Glomerular endothelial cell (primary cell): ENCODE measurements around the gene NUMB. TPM values are rescaled to one million over a fixed set of nuclear protein-coding genes. Genes with fewer than 3 reads are reported as not detected.

Source experiments
- DNase-seq: peaks from one replicate; pipeline ENCODE4 v3.0.0-alpha.2; 2011; ENCODE audit warnings: low read depth, low spot score; ENCODE audit errors: extremely low read depth
- total RNA-seq: library from RNA; depleted of rRNA; stranded (reverse); fragments of >200 nt; gene quantifications from 2 replicates; pipeline ENCODE4 v1.2.3, GENCODE V29; 2015

NUMB gene
- total RNA-seq, 1 donor from 2014 or later = 77.6 TPM

GRCh38 chr14:73466861-73467260 lies 8.5 kb upstream of the NUMB start:
- no peak for DNase-seq

- no peak for DNase-seq
These were observed 7.6 kb upstream of the NUMB start for GRCh38 chr14:73465823-73466532.

DNA sequence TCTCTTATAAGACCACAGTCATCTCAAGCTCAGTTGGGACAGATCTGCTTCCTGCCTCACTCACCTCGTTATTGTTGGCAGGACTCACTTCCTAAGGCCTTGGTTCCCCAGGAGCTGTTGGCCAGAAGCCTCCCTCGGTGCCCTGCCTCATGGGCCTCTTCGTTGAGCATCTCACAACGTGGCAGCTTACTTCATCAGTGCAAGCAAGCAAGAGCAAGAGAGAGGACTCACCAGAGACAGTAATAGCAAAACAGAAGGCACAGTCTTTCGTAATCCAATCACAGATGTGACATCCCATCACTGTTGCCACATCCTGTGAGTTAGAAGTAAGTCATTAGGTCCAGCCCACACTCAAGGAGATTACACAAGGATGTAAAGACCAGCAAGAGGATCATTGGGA lies 5.1 kb upstream of the NUMB start:
- DNase-seq = no peak

- no peak for DNase-seq
These were observed 4.5 kb upstream of the NUMB start for GRCh38 chr14:73462815-73463214.

GRCh38 chr14:73462048-73462715 lies 3.8 kb upstream of the NUMB start:
- DNase-seq = no peak

GRCh38 chr14:73461478-73462047 lies 3.2 kb upstream of the NUMB start:
- no peak for DNase-seq

GRCh38 chr14:73460691-73461127 lies 2.4 kb upstream of the NUMB start:
- DNase-seq = no peak

DNA sequence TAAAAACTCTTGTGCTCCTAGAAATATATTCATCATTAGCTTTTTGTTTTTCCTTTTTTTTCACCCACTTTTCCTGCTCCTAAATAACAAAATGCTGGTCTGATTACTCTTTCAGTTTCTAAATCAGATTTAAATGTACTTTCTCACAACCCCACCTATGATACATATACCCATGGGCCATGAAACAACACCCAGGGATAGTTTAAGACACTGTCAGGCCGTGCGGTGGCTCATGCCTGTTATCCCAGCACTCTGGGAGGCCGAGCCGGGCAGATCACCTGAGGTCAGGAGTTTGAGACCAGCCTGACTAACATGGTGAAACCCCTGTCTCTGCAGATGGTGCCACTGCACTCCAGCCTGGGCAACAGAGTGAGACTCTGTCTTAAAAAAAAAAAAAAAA lies 1.6 kb upstream of the NUMB start:
- DNase-seq = no peak

DNA sequence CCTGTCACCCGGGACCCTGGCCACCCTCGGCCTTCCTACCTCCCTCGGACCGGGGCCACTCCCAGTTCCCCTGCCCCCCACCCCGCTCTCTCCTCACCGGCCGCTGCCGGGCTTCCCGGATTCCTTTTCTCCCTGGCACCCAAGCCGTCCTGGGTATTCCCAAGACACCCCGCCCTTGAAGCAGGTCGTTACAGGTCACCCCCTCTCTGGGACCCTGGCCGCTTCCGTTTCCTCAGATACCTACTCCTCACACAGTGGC lies 493 bp downstream of the NUMB start:
- DNase-seq = no peak

GRCh38 chr14:73457041-73457923 lies 1.1 kb downstream of the NUMB start:
- DNase-seq = no peak

DNA sequence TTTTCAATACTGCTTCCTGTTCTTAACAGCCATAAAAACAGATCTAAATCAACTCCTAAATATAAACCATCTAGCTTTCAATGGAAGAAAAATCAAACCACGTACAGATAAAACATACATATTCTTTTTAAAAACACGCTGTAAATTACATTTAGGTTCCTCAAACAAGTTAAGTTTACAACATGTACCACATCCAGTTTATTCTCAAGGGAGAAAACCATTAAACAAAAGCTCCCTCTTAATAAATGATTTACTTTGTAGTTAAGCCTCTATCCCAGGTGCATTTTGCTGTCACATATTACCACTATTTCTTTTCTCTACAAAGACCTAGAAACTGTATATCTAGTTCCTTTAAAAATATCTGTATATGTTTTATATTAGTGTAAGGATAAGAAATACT lies 3.1 kb downstream of the NUMB start:
- no peak for DNase-seq

GRCh38 chr14:73452341-73453186 lies 5.8 kb downstream of the NUMB start:
- no peak for DNase-seq

GRCh38 chr14:73443758-73444157 lies 14.6 kb downstream of the NUMB start:
- DNase-seq = no peak

DNA sequence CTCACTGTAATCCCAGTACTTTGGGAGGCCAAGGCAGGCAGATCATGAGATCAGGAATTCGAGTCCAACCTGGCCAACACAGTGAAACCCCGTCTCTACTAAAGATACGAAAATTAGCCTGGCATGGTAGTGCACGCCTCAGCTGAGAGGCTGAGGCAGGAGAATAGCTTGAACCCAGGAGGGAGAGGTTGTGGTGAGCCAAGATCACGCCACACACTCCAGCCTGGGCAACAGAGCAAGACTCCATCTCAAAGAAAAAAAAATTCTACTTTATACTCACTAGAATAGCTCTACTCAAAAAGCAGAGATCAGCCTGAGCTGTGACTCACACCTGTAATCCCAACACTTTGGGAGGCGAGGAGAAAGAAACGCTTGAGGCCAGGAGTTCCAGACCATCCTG lies 17.1 kb downstream of the NUMB start:
- DNase-seq = no peak

DNA sequence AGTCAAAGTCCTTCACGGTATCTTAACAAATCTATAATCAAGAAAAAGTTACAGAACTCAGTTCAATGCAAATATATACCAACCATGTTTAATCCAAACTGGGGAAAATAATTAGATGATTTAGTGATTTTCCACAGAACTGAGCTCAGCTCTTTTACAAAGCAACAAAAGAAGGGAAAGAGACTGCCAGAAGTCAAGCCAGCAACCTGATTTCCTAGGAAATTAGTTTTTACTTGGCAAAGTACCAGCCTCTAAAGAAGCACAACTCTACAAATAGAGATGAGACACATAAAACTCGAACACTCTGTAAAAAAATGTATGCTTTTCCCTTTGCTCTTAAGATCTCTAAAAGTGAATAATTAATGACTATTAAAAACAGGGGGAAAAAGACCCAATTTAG lies 19.4 kb downstream of the NUMB start:
- DNase-seq = no peak

- no peak for DNase-seq
These were observed 21.1 kb downstream of the NUMB start for GRCh38 chr14:73437206-73437605.

GRCh38 chr14:73432124-73432523 lies 26.2 kb downstream of the NUMB start:
- no peak for DNase-seq

GRCh38 chr14:73428353-73428824 lies 30.0 kb downstream of the NUMB start:
- no peak for DNase-seq

- DNase-seq = no peak
These were observed 30.7 kb downstream of the NUMB start for GRCh38 chr14:73427516-73428264.

DNA sequence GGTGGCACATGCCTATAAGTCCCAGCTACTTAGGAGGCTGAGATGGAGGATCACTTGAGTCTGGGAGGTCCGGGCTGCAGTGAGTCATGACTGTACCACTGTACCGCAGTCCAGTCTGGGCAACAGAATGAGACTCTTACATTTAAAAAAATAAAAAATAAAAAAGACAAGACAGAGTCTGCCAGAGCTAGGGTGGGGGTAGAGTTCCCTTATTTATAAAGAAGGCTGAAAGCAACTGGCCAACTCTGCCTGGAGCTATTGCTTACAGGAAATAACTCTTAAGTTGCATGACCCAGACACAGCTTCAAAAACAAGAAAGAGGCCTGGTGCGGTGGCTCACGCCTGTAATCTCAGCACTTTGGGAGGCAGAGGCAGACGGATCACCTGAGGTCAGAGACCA lies 31.5 kb downstream of the NUMB start:
- DNase-seq = no peak
